GM18502 (cell line): Measurements from ENCODE around the gene RNF220.
"Not testable (repeated sequence)": the region's sequence is repeated elsewhere in the genome, so short reads cannot be mapped to it uniquely, and the experiment has no call there.

Source experiments
- ATAC-seq: cut with Tn5 transposase; IDR thresholded peaks from one replicate; pipeline ENCODE4 v1.9.1; 2021; ENCODE audit warnings: mild to moderate bottlenecking; ENCODE audit not compliant: unreplicated experiment, poor library complexity

The RNF220 gene

GRCh38 chr1:44543064-44543744 lies 138.1 kb downstream of the RNF220 start:
- no peak for ATAC-seq

- no peak for ATAC-seq
Observed at GRCh38 chr1:44543786-44544185, 138.7 kb downstream of the RNF220 start.

GRCh38 chr1:44544960-44545359 lies 139.9 kb downstream of the RNF220 start:
- no peak for ATAC-seq

DNA sequence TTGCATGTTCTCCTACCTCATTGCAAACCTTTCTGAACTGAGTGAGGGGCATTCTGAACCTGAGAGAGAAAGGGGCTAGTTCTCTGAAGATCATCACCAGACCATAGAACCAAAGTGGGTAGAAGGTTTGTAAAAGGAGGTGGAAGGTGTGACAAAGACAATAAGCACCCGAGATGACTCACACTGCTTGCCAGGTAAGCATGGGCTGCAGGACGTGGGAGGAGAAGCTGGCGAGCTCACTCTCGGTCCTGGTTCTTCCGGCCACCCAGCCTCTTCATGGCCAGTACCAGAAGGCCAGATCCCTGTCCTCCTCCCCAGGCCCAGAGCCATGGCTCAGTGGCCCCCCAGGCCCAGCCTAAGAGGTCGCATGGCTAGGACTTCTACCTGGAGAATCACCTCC lies 140.9 kb downstream of the RNF220 start:
- ATAC-seq, result no peak

DNA sequence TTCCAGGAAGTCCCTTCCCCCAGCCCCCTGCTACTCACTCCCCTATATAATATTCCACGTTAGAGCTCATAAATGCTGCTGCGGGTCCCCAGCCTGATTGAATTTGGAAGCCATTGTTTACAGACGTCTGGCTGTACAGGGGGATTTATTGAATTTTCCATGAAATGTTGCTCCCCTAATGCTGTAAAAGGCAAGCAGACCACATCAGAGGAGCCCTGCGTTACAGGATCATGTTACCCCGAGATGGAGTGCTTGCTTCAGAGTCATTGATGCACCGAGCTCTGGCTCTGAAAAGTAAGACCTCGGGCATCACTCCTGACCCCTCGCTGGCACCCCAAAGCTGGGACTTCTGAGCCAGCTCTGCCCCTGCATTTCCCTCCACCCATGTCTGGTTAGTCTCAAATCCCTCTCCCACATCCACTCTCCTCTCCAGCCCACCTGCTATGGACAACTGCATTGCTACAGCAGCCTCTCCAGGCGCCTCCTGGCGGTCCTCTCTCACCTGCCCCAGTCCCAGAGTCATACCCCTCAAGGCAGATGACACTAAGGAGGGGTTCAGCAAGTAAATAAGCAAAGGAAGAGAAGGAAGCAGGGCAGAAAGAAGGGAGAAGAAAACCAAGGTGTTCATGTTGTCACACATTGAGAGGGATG lies 141.5 kb downstream of the RNF220 start:
- no peak for ATAC-seq

DNA sequence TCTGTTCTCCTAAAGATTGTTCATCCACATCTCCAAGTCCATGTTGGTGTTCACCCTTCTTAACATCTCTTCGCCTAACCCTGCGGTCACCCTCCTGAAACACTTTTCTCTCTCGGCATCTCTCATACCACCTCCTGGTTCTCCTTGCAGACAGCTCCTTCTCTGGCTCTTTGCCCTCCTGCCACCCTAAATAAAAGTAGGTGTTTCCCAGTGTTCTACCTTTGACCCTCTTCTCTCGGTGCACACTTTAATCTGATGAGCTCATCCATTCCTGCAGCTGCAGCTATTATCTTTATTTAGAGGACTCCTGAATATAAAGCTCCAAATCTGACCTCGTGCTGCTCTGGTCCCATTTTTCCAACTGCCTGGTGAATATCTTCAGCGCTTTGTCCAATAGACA lies 142.3 kb downstream of the RNF220 start:
- no peak for ATAC-seq

GRCh38 chr1:44547837-44548236 lies 142.8 kb downstream of the RNF220 start:
- no peak for ATAC-seq

DNA sequence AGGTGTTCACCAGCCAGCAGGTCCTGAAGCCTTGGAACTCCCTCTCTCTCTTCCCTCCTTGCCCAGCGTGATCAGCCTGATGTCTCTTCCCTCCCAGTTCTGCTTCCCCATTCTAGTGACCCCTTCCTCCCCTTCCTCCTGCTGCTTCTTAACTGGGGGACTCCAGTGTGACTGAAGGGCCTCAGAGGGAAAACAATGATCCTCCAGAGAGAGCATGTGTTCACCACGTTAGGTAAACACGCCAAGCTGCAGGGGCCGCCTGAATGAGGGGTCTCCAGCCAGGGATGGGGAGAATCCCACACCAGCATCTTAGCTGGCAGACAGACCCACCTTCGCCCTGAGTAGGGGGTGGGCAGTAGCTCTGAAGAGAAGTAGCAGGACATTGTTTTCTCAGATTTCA lies 144.5 kb downstream of the RNF220 start:
- no peak for ATAC-seq

DNA sequence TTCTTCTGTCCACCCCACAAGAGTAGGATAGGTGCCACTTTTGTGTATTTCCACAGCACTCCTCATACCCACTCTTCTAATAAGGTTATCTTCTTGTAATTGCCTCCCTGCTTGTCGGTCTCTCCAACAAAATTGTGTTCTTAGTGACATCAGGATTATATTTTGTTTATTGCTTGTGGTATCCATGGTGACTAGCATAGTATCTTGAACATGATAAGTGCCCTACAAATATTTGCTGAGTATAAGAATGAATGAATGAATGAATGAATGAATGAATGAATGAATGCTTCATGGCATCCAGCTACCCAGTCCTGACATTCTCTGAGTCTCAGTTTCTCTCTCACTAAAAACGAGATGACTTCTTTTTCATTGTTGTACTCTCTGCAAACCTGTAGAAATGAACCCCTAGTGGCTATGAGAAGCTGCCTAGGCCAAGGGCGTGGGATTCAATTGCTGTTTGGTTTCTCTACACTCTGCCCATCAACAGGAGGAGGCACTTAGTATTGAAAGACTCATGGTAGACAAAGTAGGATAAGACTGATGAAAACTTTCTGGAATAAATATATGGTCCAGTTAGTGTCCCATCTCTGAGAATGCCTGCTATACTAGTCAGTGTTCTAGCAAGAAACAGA lies 148.2 kb downstream of the RNF220 start:
- ATAC-seq, result no peak

DNA sequence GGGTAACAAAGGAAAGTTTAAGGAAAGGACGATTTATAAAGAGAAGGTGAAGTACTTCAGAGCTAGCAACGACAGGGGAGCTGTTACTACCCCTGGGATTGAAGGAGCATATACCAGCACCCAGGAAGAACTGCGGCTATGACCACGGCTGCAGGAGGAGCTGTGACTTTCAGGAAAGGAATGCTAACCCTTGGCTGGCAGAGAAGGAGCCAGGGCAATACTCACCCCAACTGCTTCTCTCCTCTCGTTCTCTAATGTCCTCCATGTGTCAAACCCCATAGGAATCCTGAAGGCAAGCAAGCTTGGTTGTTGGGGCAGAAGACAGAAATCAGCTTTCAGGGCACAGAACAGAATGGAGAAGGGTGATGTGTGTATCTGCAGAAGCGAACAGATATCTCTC lies 148.7 kb downstream of the RNF220 start:
- no peak for ATAC-seq

DNA sequence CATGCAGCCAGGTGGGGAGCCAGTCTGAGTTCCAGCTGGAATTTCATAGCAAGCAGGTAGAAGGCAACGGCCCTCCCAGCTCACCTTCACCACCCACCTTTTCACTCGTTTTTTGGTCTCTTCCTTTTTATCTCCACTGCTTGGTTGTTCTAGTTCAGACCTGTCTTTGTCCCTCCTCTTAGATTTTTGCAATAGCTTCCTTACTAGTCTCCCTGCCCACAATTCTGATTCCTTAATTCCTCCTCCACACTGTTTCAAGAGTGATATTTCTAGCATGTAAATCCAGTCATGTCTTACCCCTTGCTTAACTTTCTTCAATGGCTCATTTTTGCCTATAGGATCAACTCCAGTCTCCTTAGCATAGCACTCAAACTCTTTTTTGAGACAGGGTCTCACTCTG lies 149.7 kb downstream of the RNF220 start:
- no peak for ATAC-seq

DNA sequence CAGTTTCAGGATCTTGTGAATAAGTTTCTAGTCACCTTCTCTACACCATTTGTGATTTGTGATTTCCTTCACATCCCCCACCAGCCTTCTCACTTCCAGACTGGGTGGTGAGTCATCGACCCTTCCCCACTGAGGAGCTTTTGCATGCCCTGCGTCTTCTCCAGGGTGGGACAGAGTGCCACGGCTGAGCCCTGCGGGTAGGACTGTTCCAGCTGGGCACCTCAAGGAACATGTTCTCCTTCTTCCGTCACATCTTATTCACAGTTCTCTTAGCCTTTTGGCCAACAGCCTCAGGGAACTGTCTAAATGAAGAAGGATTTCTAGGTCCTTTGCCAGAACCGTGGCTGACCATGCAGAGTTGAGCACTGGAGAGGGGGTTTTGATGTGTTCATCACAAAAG lies 152.7 kb downstream of the RNF220 start:
- ATAC-seq, result no peak

DNA sequence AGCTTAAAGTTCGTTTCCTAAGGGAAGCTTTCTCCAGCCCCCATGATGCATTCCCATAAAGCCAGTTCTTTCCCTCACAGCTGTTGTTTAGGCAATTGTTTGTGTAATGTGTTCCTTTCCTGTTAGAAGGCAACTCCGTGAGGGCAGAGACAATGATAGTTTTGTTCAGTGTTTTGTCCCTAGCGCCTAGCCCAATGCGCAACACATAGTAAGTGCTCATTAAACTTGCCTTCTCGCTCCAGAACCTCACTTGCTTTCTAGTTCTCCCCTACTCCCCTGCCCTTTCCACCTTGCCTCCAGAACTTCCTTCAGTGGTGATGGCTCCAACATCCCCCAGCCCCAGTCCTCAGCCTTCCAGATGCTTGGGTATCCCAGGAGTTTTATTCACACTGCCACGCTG lies 153.8 kb downstream of the RNF220 start:
- ATAC-seq, result no peak

DNA sequence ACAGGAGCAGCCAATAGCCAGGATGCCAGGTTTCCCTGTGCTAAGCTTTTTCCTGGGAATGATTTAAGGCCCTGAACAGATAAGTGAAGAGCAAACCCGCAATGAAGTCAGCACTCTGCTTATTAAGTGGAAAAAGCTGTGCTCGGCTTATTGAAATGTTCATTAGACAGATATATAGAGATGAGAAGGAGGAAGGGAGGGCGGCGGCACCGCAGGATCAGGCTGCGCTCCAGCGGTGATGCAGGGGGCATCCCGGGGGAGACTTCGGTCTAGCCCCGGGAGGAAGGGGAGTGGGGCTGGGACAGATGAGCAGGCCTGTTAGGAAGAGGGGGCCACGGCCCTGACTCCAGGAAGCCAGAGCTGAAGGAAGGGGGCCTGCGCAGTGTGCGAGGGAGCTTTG lies 154.3 kb downstream of the RNF220 start:
- ATAC-seq, result no peak

GRCh38 chr1:44559913-44560312 lies 154.9 kb downstream of the RNF220 start:
- no peak for ATAC-seq

DNA sequence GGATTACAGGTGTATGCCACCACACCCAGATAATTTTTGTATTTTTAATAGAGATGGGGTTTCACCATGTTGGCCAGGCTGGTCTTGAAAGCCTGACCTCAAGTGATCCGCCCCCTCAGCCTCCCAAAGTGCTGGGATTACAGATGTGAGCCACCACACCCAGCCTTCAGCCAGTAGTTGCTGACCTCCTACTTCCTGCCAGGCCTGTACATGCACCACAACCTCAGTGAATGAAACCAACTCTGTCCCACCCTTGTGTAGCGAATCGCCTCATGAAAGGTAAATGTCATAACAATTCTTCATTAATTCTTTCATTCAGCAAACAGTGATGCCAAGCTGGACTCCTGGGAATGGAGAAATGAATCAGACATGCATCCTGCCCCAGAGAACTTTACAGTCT lies 155.6 kb downstream of the RNF220 start:
- ATAC-seq, result not testable (repeated sequence)

DNA sequence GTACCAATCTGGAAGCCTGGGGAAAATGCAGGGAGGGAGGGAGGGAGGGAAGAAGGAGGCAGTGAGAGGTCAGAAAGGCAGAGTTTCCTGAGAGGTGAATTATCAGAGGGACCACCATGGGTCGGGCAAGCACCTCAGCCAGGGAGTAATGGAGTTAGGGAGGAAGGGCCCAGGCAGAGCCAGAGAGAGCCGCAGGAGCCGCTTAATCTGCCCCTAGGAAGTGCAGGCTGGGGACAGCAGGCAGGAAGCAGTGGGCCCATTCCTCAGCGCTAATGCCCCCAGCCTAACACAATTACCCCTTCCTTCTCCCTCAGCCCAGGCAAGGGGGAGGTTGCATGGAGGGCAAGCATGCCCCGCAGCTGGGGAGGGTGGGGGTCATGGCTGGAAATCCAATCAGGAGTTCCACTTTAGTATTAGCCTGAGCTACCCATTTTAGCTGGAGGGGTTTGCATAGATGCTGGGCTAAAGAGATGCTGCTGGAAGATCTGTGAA lies 160.2 kb downstream of the RNF220 start:
- ATAC-seq, result no peak

DNA sequence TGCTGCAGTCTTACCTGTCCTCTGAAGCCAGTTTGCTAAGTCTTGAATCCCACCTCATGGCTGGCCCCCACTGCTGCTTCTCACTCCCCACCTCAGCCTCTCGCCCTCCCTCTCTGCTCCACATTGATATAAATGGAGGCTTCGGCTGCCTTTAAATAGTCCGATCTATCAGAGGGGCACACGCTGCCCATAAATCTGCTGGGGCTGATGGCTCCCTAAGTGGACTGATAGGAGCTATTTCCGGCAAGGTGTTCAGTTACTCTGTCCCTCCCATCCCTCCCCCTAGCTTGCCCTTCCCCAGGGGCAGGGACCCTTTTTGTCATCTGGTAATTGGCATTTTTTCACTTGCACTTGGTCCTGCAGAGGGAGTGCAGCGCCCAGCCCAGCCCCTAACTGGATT lies 160.8 kb downstream of the RNF220 start:
- ATAC-seq, result no peak

DNA sequence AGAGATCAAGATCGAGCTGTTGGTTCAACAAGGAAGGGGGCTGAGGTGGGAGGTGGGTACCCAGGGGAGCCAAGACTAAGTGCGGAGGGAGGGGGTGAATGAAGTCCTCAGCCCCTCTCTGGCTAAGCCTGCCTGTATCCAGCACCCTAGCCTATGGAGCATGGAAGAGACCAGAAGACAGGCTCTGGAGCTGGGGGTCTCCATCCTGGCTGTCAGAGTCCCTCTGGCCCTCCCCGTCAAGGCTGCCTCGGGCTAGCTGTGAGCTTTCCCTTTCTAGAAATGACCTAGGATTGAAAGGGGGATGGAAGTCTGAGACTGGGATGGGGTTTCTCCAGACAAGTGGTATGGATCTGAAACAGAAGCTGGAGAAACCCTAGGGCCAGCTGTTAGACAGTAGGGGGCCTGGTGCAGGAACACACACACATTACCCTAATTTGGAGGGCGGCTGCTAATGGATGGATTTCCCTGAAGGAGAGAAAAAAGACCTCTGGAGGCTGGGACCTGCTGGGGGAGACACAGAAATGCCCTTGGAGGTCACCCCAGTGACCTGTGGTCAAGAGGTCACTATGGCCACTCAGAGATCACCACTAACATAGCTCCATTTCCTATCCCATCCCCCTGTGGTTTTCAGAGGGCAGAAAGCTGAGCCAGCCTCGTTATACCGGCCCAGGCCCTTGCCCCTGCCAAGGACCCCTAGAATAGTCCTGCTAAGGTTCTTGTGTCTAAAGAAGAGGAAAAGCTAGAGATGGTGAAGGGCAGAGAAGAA lies 161.4 kb downstream of the RNF220 start:
- no peak for ATAC-seq

GRCh38 chr1:44568128-44568900 lies 163.3 kb downstream of the RNF220 start:
- ATAC-seq, result no peak
